ENCODE measurements around the gene AADAT.

The AADAT gene

DNA sequence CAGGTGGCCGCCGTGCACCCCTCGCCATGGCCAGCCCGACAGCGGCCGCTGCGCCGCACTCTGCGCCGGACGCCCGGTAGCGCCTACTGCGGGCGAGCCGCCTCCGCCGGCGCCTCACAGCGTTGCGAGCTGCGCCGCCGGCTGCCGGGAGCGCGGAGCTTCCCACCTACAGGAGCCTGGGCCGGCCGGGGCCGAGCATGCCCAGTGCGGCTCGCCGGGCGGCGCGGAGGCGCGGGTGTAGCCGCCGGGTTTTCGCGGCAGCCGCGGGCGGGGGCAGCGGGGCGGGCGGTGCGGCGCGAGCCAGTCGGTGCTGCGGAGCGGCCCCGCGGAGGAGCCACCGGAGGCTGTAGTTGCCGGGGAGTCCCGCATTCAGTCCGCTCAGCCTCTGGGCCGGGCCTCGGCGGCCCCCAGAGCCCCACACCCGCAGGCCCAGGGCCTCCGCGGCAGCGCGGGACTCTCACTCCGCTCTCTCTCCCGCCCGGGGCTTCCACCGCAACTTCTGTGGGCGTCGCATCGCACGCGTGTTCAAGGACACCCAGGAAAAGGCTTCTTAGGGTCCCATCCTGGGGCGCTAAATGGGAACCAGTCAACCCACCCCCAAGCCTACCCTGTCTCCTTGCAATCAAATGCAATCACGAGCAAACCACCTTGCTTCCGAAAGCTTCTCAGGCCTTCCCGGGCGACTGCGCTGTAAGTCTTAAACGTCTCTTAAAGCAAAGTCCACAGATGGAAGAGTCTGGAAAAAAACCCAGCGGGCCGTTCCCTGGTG is 63.3 kb downstream of the AADAT start, which contains the start of gene MFAP3L:
Gene MFAP3L, minus strand, starts transcription at position 143 of the 769 bp plus-strand sequence. CDS start 20,518 bp downstream, outside the sequence.
- H3K27ac Mint-ChIP-seq = peak within 1 kb of the TSS; percentile 87 to 96 (median 95)
- H3K27me3 Mint-ChIP-seq (ENCODE audit: low read depth) = peaks cover 78% of the 10 kb centered on the region
- peak within 1 kb of the TSS; percentile 92 to 97 (median 95) for H3K4me3 Mint-ChIP-seq
- H3K4me1 Mint-ChIP-seq = no peaks in the 10 kb centered on the region
- H3K36me3 Mint-ChIP-seq (ENCODE audit: low read depth) = no peaks in the 10 kb centered on the region
- no peaks in the 10 kb centered on the region for H3K9me3 Mint-ChIP-seq
- TF ChIP-seq, protein P1, sequence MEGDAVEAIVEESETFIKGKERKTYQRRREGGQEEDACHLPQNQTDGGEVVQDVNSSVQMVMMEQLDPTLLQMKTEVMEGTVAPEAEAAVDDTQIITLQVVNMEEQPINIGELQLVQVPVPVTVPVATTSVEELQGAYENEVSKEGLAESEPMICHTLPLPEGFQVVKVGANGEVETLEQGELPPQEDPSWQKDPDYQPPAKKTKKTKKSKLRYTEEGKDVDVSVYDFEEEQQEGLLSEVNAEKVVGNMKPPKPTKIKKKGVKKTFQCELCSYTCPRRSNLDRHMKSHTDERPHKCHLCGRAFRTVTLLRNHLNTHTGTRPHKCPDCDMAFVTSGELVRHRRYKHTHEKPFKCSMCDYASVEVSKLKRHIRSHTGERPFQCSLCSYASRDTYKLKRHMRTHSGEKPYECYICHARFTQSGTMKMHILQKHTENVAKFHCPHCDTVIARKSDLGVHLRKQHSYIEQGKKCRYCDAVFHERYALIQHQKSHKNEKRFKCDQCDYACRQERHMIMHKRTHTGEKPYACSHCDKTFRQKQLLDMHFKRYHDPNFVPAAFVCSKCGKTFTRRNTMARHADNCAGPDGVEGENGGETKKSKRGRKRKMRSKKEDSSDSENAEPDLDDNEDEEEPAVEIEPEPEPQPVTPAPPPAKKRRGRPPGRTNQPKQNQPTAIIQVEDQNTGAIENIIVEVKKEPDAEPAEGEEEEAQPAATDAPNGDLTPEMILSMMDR (IDR thresholded peaks at IDR 0.05; ENCODE audit: unreplicated experiment in 3 of 3) = peak in 1 of 3 experiments; percentile 15

GRCh38 chr4:170025523-170026252 is 64.1 kb downstream of the AADAT start:
- Mint-ChIP-seq H3K4me3 (peak overlapping the region; percentile 88 to 93 (median 92)), H3K36me3 (ENCODE audit: low read depth) (no peaks in the 10 kb centered on the region), H3K9me3 (no peaks in the 10 kb centered on the region), H3K27ac (peak overlapping the region in 2 of 3 experiments; percentile 64 to 69), H3K4me1 (no peaks in the 10 kb centered on the region), H3K27me3 (ENCODE audit: low read depth) (peaks cover 78% of the 10 kb centered on the region)
- TF ChIP-seq, protein P1 (IDR thresholded peaks at IDR 0.05; ENCODE audit: unreplicated experiment in 3 of 3) = no peak

DNA sequence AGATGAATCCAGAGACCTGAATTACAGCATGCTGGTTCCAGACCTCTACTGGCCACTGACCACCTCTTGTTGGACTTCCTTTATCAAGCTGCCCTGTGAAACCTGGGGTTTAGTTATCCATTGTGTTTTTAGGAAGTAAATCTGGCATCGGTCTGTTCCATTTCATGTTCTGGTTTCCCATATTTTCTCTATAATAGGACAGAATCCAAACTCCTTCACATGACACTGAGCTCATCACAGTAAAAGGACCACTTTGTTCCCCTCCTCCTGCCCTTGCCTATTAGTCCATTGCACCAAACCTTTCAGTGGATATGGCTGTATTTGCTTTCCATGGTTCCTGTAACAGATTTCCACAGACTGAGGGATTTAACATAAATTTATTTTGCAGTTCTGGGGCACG is 67.5 kb downstream of the AADAT start:
- Mint-ChIP-seq H3K27ac (no peak overlapping the region), H3K36me3 (ENCODE audit: low read depth) (no peaks in the 10 kb centered on the region), H3K4me3 (no peak overlapping the region), H3K9me3 (no peaks in the 10 kb centered on the region), H3K27me3 (ENCODE audit: low read depth) (peaks cover 71% of the 10 kb centered on the region), H3K4me1 (peaks cover 1% of the 10 kb centered on the region)
- TF ChIP-seq, protein P1 (IDR thresholded peaks at IDR 0.05; ENCODE audit: unreplicated experiment in 3 of 3) = no peak

- Mint-ChIP-seq H3K4me1 (peaks cover 18% of the 10 kb centered on the region), H3K4me3 (no peak overlapping the region), H3K27ac (no peak overlapping the region), H3K36me3 (ENCODE audit: low read depth) (no peaks in the 10 kb centered on the region), H3K9me3 (no peaks in the 10 kb centered on the region), H3K27me3 (ENCODE audit: low read depth) (peaks cover 33% of the 10 kb centered on the region)
- TF ChIP-seq, protein P1 (IDR thresholded peaks at IDR 0.05; ENCODE audit: unreplicated experiment in 3 of 3) = no peak
Measured at GRCh38 chr4:170017252-170017651, 72.5 kb downstream of the AADAT start.

- Mint-ChIP-seq H3K9me3 (peaks cover 2% of the 10 kb centered on the region), H3K4me3 (no peak overlapping the region), H3K4me1 (peaks cover 18% of the 10 kb centered on the region), H3K27ac (peak overlapping the region in 2 of 3 experiments; percentile 54 to 63), H3K27me3 (ENCODE audit: low read depth) (peaks cover 14% of the 10 kb centered on the region), H3K36me3 (ENCODE audit: low read depth) (no peaks in the 10 kb centered on the region)
- TF ChIP-seq, protein P1 (IDR thresholded peaks at IDR 0.05; ENCODE audit: unreplicated experiment in 3 of 3) = no peak
Measured at GRCh38 chr4:170015285-170015684, 74.5 kb downstream of the AADAT start.
